Suprapubic skin (tissue), 4 donors: ENCODE results near the gene MTR. TPM values are rescaled to one million over a fixed set of nuclear protein-coding genes. Genes with fewer than 3 reads are reported as not detected.

Experiments
- DNase-seq, 2 donors: peaks; one replicate each; pipeline ENCODE4 v3.0.0-alpha.2; 2019; ENCODE audit warnings: low spot score in 2 of 2
- H3K27ac ChIP-seq: fragments of 200-600 bp; sonication (generic); one replicate; pipeline ENCODE4 v1.5.1; 2019
- H3K27me3 ChIP-seq: fragments of 200-600 bp; sonication (generic); one replicate; pipeline ENCODE4 v1.5.1; 2019
- H3K36me3 ChIP-seq: fragments of 200-600 bp; sonication (generic); one replicate; pipeline ENCODE4 v1.5.1; 2019
- H3K4me1 ChIP-seq: fragments of 200-600 bp; sonication (generic); one replicate; pipeline ENCODE4 v1.5.1; 2019
- H3K4me3 ChIP-seq: fragments of 200-600 bp; sonication (generic); one replicate; pipeline ENCODE4 v1.5.1; 2019; ENCODE audit warnings: mild to moderate bottlenecking
- H3K9me3 ChIP-seq: fragments of 200-600 bp; sonication (generic); one replicate; pipeline ENCODE4 v1.5.1; 2019
- EP300 ChIP-seq: sonication (generic); formaldehyde crosslinking; IDR thresholded peaks from one replicate; pipeline ENCODE4 v1.6.1; 2017; ENCODE audit warnings: antibody characterized with exemption
- POLR2A ChIP-seq, 2 donors: fragments of 450-650 bp; IDR thresholded peaks; one replicate each; pipeline ENCODE4 v1.6.1; 2017; ENCODE audit warnings: antibody characterized with exemption in 2 of 2, mild to moderate bottlenecking in 2 of 2, moderate library complexity in 2 of 2
- POLR2AphosphoS5 ChIP-seq, 3 donors: sonication (generic); formaldehyde crosslinking; IDR thresholded peaks; one replicate each; pipeline ENCODE4 v1.6.1; 2017; ENCODE audit warnings: antibody characterized with exemption in 3 of 3
- WGBS: methylation state at CpG from one replicate; pipeline ENCODE4 v1.1.5; 2018; 5-methylcytosine and 5-hydroxymethylcytosine counted together
- total RNA-seq, 4 donors: library from RNA; depleted of rRNA; stranded (reverse); fragments of >200 nt; gene quantifications; one replicate each; pipeline ENCODE4 v1.1.0, GENCODE V29; 2016
- TF ChIP-seq, protein P1 (sequence below), 2 donors: fragments of 200-600 bp in 1 of 2; fragments of 450-650 bp in 1 of 2; sonication (generic) in 1 of 2; IDR thresholded peaks; one replicate each; pipeline ENCODE4 v1.5.1; 2016 to 2019; ENCODE audit warnings: antibody characterized with exemption in 2 of 2, mild to moderate bottlenecking in 1 of 2, moderate library complexity in 1 of 2

Gene MTR
- total RNA-seq, 4 donors from 2014 or later = 17.7 to 77.7 (median 27.3) TPM

DNA sequence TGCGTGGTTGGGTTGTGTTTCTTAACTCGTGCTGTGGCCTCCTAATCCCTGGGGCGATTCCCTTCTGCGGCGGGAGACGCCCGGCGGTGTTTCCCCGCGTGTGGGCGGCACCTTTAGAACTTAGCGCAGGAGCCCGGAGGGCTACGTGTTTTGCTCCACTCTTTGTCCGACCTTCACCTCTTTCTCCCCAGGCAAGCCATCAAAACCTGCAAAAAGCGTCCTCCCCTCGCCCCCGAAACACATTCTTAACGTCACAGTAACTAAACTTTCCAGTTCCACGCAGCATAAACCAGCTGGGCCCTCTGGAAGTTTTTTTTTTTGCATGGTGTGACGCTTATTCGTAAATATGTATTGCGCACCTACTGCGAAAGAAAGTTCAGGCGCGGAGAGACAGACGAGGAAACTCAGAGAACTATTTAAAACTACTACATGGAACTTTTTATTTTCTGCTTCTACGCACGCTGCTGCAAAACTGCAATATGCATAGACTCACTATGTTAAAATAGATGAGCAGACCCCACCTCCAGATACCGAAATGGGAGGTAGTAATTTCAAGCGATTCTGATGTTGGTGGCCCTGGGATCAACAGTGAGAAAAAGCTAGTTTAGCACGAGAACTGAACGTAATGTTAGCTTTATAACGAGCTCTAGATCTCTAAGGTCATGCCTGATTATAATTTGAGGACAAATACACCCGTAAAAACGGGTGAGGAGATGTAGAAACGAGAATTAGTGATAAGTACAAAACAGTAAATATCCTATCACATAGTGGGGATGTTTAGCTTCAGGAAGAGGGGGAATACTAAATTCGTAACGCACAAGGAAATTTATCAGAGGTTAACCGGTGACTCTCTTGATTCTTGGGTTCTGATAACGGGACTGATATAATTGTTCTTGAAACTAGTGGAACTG, 920 bp downstream of the MTR start:
- WGBS = 2% methylated on average over 39 of the region's 41 CpGs
- Histone ChIP-seq H3K27me3 (no peaks in the 10 kb centered on the region), H3K4me1 (peaks cover 43% of the 10 kb centered on the region), H3K36me3 (no peaks in the 10 kb centered on the region), H3K4me3 (peak overlapping the region; percentile 92), H3K27ac (peak overlapping the region; percentile 97), H3K9me3 (no peaks in the 10 kb centered on the region)
- no peak for TF ChIP-seq EP300
- no peak for TF ChIP-seq POLR2A (IDR thresholded peaks at IDR 0.05)
- no peak for TF ChIP-seq POLR2AphosphoS5 (IDR thresholded peaks at IDR 0.05)
- TF ChIP-seq, protein P1, sequence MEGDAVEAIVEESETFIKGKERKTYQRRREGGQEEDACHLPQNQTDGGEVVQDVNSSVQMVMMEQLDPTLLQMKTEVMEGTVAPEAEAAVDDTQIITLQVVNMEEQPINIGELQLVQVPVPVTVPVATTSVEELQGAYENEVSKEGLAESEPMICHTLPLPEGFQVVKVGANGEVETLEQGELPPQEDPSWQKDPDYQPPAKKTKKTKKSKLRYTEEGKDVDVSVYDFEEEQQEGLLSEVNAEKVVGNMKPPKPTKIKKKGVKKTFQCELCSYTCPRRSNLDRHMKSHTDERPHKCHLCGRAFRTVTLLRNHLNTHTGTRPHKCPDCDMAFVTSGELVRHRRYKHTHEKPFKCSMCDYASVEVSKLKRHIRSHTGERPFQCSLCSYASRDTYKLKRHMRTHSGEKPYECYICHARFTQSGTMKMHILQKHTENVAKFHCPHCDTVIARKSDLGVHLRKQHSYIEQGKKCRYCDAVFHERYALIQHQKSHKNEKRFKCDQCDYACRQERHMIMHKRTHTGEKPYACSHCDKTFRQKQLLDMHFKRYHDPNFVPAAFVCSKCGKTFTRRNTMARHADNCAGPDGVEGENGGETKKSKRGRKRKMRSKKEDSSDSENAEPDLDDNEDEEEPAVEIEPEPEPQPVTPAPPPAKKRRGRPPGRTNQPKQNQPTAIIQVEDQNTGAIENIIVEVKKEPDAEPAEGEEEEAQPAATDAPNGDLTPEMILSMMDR (IDR thresholded peaks at IDR 0.05) = no peak
- no peak for DNase-seq

DNA sequence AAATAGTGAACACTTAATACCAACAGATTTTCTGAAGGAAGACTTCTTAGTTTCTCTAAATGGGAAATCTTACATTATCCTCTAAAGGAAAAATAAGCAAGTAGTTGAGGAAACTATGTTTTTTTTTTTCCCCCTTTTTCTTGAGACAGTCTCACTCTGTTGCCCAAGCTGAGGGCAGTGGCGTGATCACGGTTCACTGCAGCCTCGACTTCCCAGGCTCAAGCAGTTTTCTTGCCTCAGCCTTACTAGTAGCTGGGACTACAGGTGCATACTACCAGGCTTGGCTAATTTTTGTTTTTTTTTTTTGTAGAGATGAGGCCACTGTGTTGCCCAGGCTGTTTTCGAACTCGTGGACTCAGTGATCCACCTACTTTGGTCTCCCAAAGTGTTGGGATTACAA, 3.9 kb downstream of the MTR start:
- Histone ChIP-seq H3K4me3 (no peak overlapping the region), H3K9me3 (no peaks in the 10 kb centered on the region), H3K27me3 (no peaks in the 10 kb centered on the region), H3K27ac (no peak overlapping the region), H3K4me1 (peaks cover 43% of the 10 kb centered on the region), H3K36me3 (peaks cover 3% of the 10 kb centered on the region)
- no peak for DNase-seq
- TF ChIP-seq POLR2A (IDR thresholded peaks at IDR 0.05) (no peak), POLR2AphosphoS5 (IDR thresholded peaks at IDR 0.05) (no peak), EP300 (no peak)
- TF ChIP-seq, protein P1 (IDR thresholded peaks at IDR 0.05) = no peak
- 93% methylated on average over 5 of the region's 5 CpGs for WGBS

DNA sequence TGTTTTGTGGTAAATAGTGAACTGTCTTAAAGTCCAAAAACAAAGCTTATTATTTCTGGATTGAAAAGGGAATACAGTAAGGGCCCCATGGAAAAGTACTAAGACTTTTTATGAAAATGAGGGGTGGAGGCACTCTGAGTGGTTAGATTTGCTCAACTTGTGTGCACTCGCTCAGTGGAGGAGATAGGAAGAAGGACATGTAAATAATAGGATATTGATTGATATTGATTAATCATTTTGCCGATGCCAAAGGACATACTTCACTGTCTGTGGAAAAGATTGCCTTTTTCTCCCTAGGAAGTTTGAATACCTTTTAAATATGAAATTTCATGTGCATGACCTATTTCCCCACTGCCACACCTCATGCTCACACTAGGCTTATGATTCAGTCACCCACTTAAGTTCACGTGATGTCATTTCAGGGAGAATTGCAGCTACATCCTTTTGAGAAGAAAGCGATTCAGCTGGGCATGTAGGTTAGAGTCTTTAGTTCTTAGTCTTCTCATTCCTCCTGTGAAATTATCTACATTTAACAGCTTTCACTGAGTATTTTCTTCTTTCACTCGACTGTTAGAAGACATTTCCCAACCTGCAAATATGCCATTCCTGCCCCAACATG, 5.0 kb downstream of the MTR start:
- Histone ChIP-seq H3K27me3 (no peaks in the 10 kb centered on the region), H3K4me1 (peaks cover 39% of the 10 kb centered on the region), H3K27ac (no peak overlapping the region), H3K4me3 (no peak overlapping the region), H3K36me3 (peaks cover 3% of the 10 kb centered on the region), H3K9me3 (no peaks in the 10 kb centered on the region)
- 52% methylated on average over 5 of the region's 5 CpGs for WGBS
- no peak for TF ChIP-seq POLR2AphosphoS5 (IDR thresholded peaks at IDR 0.05)
- TF ChIP-seq POLR2A (IDR thresholded peaks at IDR 0.05) = no peak
- no peak for DNase-seq

DNA sequence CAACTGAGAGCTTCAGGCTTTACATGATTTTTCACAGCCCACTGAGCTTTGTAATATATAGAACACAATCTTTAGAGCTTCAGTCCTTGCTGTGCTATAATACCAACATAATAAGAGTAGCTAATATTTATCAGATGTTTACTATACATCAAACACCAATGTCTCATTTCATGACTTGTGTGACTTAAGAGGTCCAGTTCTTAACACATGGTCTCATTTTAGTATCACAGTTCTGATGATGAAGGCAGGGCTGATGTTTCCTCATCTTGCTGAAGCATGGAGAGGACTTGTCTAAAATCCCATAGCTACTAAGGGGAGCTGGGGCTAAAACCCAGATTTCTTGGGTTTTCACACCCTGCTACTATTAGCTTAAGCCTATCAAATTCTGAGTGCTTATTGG, 5.5 kb downstream of the MTR start:
- DNase-seq = no peak
- H3K9me3 ChIP-seq = no peaks in the 10 kb centered on the region
- H3K4me1 ChIP-seq = peaks cover 39% of the 10 kb centered on the region
- H3K27ac ChIP-seq = no peak overlapping the region
- peaks cover 3% of the 10 kb centered on the region for H3K36me3 ChIP-seq
- TF ChIP-seq, protein P1 (IDR thresholded peaks at IDR 0.05) = no peak
- no peak for TF ChIP-seq EP300
- no peak for TF ChIP-seq POLR2A (IDR thresholded peaks at IDR 0.05)
- H3K4me3 ChIP-seq = no peak overlapping the region
- H3K27me3 ChIP-seq = no peaks in the 10 kb centered on the region

DNA sequence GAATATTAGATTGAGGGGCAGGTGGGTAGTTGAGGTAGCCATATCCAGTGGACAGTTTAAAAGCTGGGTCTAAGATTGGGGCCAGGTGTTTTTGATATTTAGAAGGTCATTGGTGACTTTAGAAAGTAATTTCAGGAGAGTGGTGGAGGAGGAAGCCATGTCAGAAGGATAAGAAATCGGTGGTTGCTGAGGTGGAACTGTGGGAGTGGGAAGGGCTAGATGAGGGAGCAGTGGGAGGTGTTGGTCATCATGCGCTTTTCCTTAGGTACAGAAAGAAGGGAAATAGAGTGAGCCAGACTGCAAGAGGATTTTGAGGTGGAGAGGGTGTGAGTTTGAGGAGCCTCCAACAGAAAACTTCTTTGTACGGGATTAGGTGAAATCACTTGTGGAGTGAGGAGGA, 7.2 kb downstream of the MTR start:
- no peaks in the 10 kb centered on the region for H3K27me3 ChIP-seq
- H3K27ac ChIP-seq = no peak overlapping the region
- no peak for DNase-seq

More for the DNA sequence above, 7.2 kb downstream of the MTR start:
- Histone ChIP-seq H3K9me3 (no peaks in the 10 kb centered on the region), H3K36me3 (peaks cover 9% of the 10 kb centered on the region), H3K4me3 (no peak overlapping the region), H3K4me1 (peaks cover 29% of the 10 kb centered on the region)
- TF ChIP-seq POLR2A (IDR thresholded peaks at IDR 0.05) (no peak), POLR2AphosphoS5 (IDR thresholded peaks at IDR 0.05) (no peak), EP300 (no peak)
- TF ChIP-seq, protein P1 (IDR thresholded peaks at IDR 0.05) = no peak
- 94% methylated on average over 3 of the region's 3 CpGs for WGBS
